Activated CD4-positive, alpha-beta memory T cell treated with anti-CD3 and anti-CD28 coated beads for 36 hours (primary cell): ENCODE results near the gene SLC6A7. TPM values are rescaled to one million over a fixed set of nuclear protein-coding genes. Genes with fewer than 3 reads are reported as not detected.

Source experiments
- CTCF ChIA-PET: fragments of 350-600 bp; sonication (Branson Sonifier 250); formaldehyde crosslinking; loops from one replicate; lab custom pipeline; 2021; ENCODE audit warnings: antibody characterized with exemption, inconsistent platforms; lab: Charles Lee
- POLR2A ChIA-PET: fragments of 350-600 bp; sonication (Branson Sonifier 250); formaldehyde crosslinking; loops from one replicate; lab custom pipeline; 2021; ENCODE audit warnings: antibody characterized with exemption; lab: Charles Lee
- DNase-seq: peaks from one replicate; pipeline ENCODE4 v3.0.0-alpha.2; 2020
- H3K27ac Mint-ChIP-seq: one replicate; pipeline ENCODE4 v1.8.0; 2021; ENCODE audit warnings: mixed read lengths
- H3K27me3 Mint-ChIP-seq: one replicate; pipeline ENCODE4 v1.8.0; 2021; ENCODE audit warnings: mixed read lengths
- H3K36me3 Mint-ChIP-seq: one replicate; pipeline ENCODE4 v1.8.0; 2021; ENCODE audit warnings: mixed read lengths
- H3K4me1 Mint-ChIP-seq: one replicate; pipeline ENCODE4 v1.8.0; 2021; ENCODE audit warnings: low read depth, mixed read lengths
- H3K4me3 Mint-ChIP-seq: one replicate; pipeline ENCODE4 v1.8.0; 2021; ENCODE audit warnings: mild to moderate bottlenecking, mixed read lengths
- H3K9me3 Mint-ChIP-seq: one replicate; pipeline ENCODE4 v1.8.0; 2021; ENCODE audit warnings: mixed read lengths
- intact Hi-C: fragments of 100-400 bp; cut with micrococcal nuclease; formaldehyde crosslinking; loops from one replicate; pipeline ENCODE4 v1.15.1; 2023
- total RNA-seq, 2 experiments: library from RNA; stranded (reverse); gene quantifications; one replicate each; pipeline ENCODE4 v1.2.3, GENCODE V29; 2021

The SLC6A7 gene
- total RNA-seq, 2 experiments from 2014 or later: not detected

- Mint-ChIP-seq H3K4me1 (no peaks in the 10 kb centered on the region), H3K4me3 (no peak overlapping the region), H3K27me3 (peaks cover 18% of the 10 kb centered on the region), H3K27ac (no peak overlapping the region), H3K9me3 (no peaks in the 10 kb centered on the region), H3K36me3 (no peaks in the 10 kb centered on the region)
- intact Hi-C loops: no loop called here
- CTCF ChIA-PET: no interaction called here
- POLR2A ChIA-PET: no interaction called here
- DNase-seq: no peak
Measured at GRCh38 chr5:150188146-150188842, 1.6 kb upstream of the SLC6A7 start.

GRCh38 chr5:150189326-150189725 is 536 bp upstream of the SLC6A7 start:
- ChIA-PET CTCF (no interaction called here), POLR2A (no interaction called here)
- Mint-ChIP-seq H3K4me3 (no peak overlapping the region), H3K36me3 (no peaks in the 10 kb centered on the region), H3K27me3 (peaks cover 18% of the 10 kb centered on the region), H3K27ac (no peak overlapping the region), H3K4me1 (no peaks in the 10 kb centered on the region), H3K9me3 (no peaks in the 10 kb centered on the region)
- no peak for DNase-seq
- intact Hi-C loops: no loop called here

DNA sequence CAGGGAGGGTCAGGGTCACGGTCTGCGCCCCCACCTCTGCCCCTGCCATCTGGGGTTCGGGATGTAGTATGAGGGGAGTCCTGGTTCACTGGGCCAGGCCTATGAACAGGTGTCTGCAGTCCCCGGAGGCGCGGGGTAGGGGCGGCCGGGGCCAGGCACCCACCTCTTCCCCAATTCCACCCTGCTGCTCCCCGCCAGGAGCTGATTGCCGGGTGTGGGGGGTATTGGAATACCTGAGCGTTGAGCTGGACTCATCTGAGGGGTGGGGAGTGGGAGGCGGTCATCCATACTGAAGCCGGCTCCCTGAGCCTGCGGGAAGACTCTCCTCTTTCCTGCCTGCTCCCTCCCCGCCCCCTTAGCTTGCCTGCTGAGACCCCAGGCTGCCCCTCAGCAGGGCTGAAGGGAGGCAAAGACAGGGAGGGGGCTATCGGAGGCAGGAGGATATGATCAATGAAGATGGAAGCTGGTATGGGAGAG is 679 bp downstream of the SLC6A7 start:
- intact Hi-C loops: no loop called here
- CTCF ChIA-PET: no interaction called here

DNA sequence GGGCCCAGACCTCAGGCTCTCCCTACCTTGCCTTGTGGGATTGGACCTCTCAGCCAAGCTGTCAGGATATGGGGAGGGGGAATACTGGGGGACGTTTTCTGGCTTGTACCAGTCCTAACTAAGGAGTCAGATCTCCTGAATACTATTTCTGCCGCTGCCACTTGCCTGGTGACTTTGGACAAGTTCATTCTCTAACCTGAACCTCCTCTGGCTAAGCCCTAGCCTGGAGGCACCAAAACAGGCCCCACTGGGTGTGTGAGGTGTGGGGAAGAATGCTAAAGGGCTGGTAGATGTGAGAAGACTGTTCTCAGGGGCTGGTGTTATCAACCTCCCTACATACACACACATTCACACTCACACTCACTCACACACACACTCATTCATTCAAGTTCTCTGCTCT is 1.1 kb downstream of the SLC6A7 start:
- Mint-ChIP-seq H3K4me3 (no peak overlapping the region), H3K4me1 (no peaks in the 10 kb centered on the region), H3K36me3 (no peaks in the 10 kb centered on the region), H3K27ac (no peak overlapping the region), H3K27me3 (peaks cover 18% of the 10 kb centered on the region), H3K9me3 (no peaks in the 10 kb centered on the region)
- ChIA-PET CTCF (no interaction called here), POLR2A (no interaction called here)
- no peak for DNase-seq
- intact Hi-C loops: no loop called here

More for the DNA sequence above, 679 bp downstream of the SLC6A7 start:
- peaks cover 18% of the 10 kb centered on the region for H3K27me3 Mint-ChIP-seq
- H3K4me1 Mint-ChIP-seq: no peaks in the 10 kb centered on the region
- no peaks in the 10 kb centered on the region for H3K9me3 Mint-ChIP-seq
- DNase-seq: no peak
- H3K4me3 Mint-ChIP-seq: no peak overlapping the region
- H3K27ac Mint-ChIP-seq: no peak overlapping the region
- no peaks in the 10 kb centered on the region for H3K36me3 Mint-ChIP-seq
- POLR2A ChIA-PET: no interaction called here

- H3K27me3 Mint-ChIP-seq: peaks cover 18% of the 10 kb centered on the region
- CTCF ChIA-PET: interaction anchor here (1.3 kb wide), 1 partner anchor 26 kb away, joined by 3 read pairs; no protein-coding TSS in a partner anchor
- H3K4me1 Mint-ChIP-seq: no peaks in the 10 kb centered on the region
- H3K4me3 Mint-ChIP-seq: no peak overlapping the region
- H3K36me3 Mint-ChIP-seq: no peaks in the 10 kb centered on the region
- no peaks in the 10 kb centered on the region for H3K9me3 Mint-ChIP-seq
- no peak for DNase-seq
- POLR2A ChIA-PET: no interaction called here
- intact Hi-C loops: no loop called here
- no peak overlapping the region for H3K27ac Mint-ChIP-seq
Measured at GRCh38 chr5:150192462-150192861, 2.6 kb downstream of the SLC6A7 start.

DNA sequence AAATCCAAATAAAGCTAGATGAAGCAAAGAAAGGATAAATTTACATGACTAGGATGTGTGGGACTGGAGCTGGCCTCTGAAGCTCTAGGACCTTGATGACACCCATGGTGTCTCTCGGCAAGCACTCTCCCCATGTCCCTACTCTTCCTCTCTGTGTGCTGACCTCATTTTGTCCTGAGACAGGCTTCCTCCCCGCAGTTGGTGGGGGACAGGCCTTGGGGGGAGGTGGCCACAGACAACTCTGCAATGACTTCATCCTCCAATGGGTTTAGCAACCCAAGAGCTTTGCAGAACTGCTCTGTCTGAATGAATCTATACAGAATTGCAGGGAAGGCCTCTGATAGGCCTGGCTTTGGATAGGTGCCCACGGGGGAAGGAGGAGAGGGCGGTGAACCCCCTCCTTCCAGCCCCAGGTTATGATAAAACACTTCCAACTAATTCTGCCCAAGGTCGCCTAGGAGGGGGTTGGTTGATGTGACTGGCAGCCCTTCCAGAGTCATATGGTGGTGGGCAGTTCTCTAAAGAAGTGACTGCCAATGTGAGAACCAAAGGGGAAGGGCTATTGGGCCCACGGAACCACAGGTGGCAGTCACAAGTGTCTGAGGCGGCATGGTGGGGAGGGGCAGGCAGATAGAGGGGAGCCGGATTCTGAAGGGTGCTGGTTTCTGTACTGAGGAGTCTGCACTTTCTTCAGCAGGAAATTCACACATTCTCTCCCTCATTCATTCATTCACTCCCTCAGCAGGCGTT is 6.0 kb downstream of the SLC6A7 start:
- Mint-ChIP-seq H3K4me1 (no peaks in the 10 kb centered on the region), H3K36me3 (no peaks in the 10 kb centered on the region), H3K9me3 (no peaks in the 10 kb centered on the region), H3K27ac (no peak overlapping the region), H3K4me3 (no peak overlapping the region), H3K27me3 (peaks cover 9% of the 10 kb centered on the region)
- ChIA-PET CTCF (no interaction called here), POLR2A (no interaction called here)
- DNase-seq: no peak
- intact Hi-C loops: no loop called here

DNA sequence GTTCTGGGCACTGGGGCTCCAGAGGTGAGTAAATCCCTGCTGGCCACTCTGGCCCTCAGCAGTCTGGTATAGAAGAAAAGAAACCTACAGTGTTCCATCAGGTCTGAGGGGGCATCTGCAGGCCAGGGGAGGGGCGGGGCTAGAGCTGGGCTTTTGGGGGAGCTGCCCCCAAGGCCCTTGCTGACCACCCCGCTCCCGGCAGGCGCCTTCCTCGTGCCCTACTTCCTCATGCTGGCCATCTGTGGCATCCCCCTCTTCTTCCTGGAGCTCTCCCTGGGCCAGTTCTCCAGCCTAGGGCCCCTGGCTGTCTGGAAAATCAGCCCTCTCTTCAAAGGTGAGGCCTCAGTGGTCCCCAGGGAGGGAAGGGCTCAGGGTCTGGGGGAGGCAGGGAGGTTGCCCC is 6.7 kb downstream of the SLC6A7 start:
- ChIA-PET POLR2A (no interaction called here), CTCF (no interaction called here)
- no peak for DNase-seq
- Mint-ChIP-seq H3K36me3 (no peaks in the 10 kb centered on the region), H3K27ac (no peak overlapping the region), H3K27me3 (peaks cover 9% of the 10 kb centered on the region), H3K4me3 (no peak overlapping the region), H3K4me1 (no peaks in the 10 kb centered on the region), H3K9me3 (no peaks in the 10 kb centered on the region)
- intact Hi-C loops: no loop called here

DNA sequence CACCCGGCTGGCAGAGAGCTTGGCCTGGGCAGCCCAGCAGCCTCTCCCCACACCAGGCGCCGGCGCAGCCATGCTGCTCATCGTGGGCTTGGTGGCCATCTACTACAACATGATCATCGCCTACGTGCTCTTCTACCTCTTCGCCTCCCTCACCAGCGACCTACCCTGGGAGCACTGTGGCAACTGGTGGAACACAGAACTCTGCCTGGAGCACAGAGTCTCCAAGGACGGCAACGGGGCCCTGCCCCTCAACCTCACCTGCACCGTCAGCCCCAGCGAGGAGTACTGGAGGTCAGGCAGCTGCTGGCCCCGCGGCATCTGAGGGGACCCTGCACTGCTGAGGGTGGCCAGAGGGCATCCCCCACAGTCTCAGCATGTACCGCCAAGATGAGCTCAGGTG is 7.1 kb downstream of the SLC6A7 start:
- H3K9me3 Mint-ChIP-seq: no peaks in the 10 kb centered on the region
- H3K36me3 Mint-ChIP-seq: no peaks in the 10 kb centered on the region
- H3K4me3 Mint-ChIP-seq: no peak overlapping the region
- intact Hi-C loops: no loop called here
- ChIA-PET CTCF (no interaction called here), POLR2A (no interaction called here)
- no peaks in the 10 kb centered on the region for H3K4me1 Mint-ChIP-seq
- no peak for DNase-seq
- peaks cover 6% of the 10 kb centered on the region for H3K27me3 Mint-ChIP-seq
- no peak overlapping the region for H3K27ac Mint-ChIP-seq

GRCh38 chr5:150197476-150197875 is 7.6 kb downstream of the SLC6A7 start:
- H3K27me3 Mint-ChIP-seq: peaks cover 6% of the 10 kb centered on the region
- intact Hi-C loops: no loop called here
- no peaks in the 10 kb centered on the region for H3K4me1 Mint-ChIP-seq
- H3K9me3 Mint-ChIP-seq: no peaks in the 10 kb centered on the region
- no peak overlapping the region for H3K27ac Mint-ChIP-seq
- no peak for DNase-seq
- ChIA-PET POLR2A (no interaction called here), CTCF (no interaction called here)
- no peaks in the 10 kb centered on the region for H3K36me3 Mint-ChIP-seq
- no peak overlapping the region for H3K4me3 Mint-ChIP-seq

GRCh38 chr5:150202501-150202900 is 12.6 kb downstream of the SLC6A7 start:
- Mint-ChIP-seq H3K27me3 (peaks cover 6% of the 10 kb centered on the region), H3K9me3 (no peaks in the 10 kb centered on the region), H3K4me3 (no peak overlapping the region), H3K36me3 (no peaks in the 10 kb centered on the region), H3K4me1 (no peaks in the 10 kb centered on the region), H3K27ac (no peak overlapping the region)
- intact Hi-C loops: no loop called here
- CTCF ChIA-PET: no interaction called here
- DNase-seq: no peak
- POLR2A ChIA-PET: no interaction called here

GRCh38 chr5:150203832-150204589 is 14.1 kb downstream of the SLC6A7 start:
- POLR2A ChIA-PET: no interaction called here
- Mint-ChIP-seq H3K4me1 (peaks cover 6% of the 10 kb centered on the region), H3K27ac (no peak overlapping the region), H3K36me3 (no peaks in the 10 kb centered on the region), H3K9me3 (no peaks in the 10 kb centered on the region), H3K4me3 (no peak overlapping the region), H3K27me3 (peaks cover 13% of the 10 kb centered on the region)
- intact Hi-C loops: no loop called here
- CTCF ChIA-PET: no interaction called here
- DNase-seq: no peak

- CTCF ChIA-PET: no interaction called here
- DNase-seq: no peak
- Mint-ChIP-seq H3K27me3 (peaks cover 15% of the 10 kb centered on the region), H3K27ac (no peak overlapping the region), H3K4me3 (no peak overlapping the region), H3K9me3 (no peaks in the 10 kb centered on the region), H3K4me1 (peaks cover 9% of the 10 kb centered on the region), H3K36me3 (no peaks in the 10 kb centered on the region)
- intact Hi-C loops: no loop called here
- POLR2A ChIA-PET: no interaction called here
Measured at GRCh38 chr5:150204590-150204960, 14.7 kb downstream of the SLC6A7 start.
